GM19397 (cell line): ENCODE results near the gene PRKG1.

Source experiments
- ATAC-seq: cut with Tn5 transposase; IDR thresholded peaks from one replicate; pipeline ENCODE4 v1.9.1; 2021; ENCODE audit warnings: mild to moderate bottlenecking, moderate library complexity; ENCODE audit not compliant: unreplicated experiment

Gene PRKG1

GRCh38 chr10:51896849-51897248 lies 822.6 kb downstream of the PRKG1 start:
- no peak for ATAC-seq

- ATAC-seq: no peak
Observed at GRCh38 chr10:51897560-51897959, 823.3 kb downstream of the PRKG1 start.

- ATAC-seq: no peak
Observed at GRCh38 chr10:51900180-51900579, 825.9 kb downstream of the PRKG1 start.

DNA sequence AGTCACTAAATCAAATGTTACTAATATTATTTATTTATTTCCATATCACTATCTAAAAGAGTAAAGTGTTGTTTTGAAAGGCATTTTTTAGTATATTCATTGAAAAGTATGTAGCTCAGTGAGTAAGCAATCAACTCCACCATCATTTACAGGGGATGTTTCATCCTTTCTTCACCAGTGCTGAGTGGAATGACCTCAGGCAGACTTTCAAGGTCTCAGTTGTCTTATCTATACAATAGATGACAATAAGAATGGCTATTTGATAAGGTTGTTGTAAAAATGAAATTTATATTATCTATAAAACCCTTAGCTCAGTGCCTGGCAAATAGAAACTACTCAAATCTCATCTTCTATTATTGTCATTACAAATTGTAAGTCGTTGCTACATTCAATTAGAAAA lies 829.4 kb downstream of the PRKG1 start:
- no peak for ATAC-seq

GRCh38 chr10:51905032-51905431 lies 830.7 kb downstream of the PRKG1 start:
- no peak for ATAC-seq

- ATAC-seq: no peak
Observed at GRCh38 chr10:51907361-51907760, 833.1 kb downstream of the PRKG1 start.

DNA sequence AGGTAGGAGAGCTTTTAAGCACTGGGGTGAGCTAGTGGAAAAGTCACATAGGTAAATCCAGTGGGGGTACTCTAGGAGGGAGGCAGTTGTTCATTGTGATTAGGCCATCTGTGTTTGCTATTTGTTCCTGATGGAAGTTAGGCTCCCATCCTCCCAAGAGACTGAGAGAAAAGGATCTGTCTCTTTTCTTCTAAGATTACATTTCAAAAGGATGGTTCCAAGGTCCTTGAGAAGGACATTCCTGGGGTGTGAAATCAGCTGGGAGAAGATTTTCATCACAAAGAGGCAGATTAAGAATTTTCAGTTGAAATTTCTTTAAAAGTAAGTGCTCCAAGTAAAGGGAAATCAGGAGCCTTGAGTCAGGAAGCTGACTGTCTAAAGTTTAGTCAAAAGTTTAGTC lies 835.9 kb downstream of the PRKG1 start:
- ATAC-seq: no peak

DNA sequence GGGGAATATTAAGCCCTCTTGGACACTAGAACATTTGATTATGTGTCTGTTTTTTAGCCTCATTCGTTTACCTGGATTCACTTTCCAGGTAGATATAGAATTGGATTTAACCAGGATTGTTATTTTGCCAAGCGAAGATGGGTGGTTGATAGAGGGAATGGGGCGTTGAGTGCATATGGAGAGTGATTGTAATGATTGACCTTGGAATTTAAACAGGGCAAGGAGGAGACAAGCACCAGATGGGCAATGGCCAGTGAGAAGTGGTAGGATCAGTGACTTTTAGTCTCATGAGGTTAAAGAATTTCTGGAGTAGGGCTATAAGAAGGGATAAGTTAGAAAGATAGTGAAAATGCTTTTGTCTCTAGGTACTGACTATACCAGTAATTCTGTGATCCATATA lies 836.3 kb downstream of the PRKG1 start:
- no peak for ATAC-seq

GRCh38 chr10:51911723-51912122 lies 837.4 kb downstream of the PRKG1 start:
- ATAC-seq: no peak

DNA sequence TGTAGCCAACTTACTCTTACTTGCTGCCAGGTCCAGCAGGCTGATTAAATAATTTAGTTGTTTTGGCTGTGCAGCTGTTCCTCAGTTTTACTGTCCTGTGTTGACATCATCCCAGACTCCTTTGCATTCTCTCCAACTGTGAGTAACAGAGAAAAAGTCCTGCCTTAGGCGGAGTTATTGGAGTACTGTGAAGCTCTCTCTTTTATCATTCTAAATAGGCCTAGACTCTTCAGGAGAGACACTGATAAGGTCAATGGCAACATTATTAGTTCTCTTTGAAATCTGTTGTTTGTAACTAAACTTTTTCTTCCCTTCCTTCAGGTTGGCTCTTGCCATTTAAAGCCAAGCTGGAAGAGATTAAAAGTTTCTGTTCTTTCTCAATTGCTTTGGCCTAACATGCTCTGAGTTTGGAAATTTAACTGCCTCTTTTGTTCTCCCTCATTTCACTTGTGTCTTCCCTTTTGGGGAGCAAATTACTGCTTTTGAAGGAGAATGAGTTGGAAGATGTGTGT lies 840.8 kb downstream of the PRKG1 start:
- no peak for ATAC-seq

- ATAC-seq: no peak
Observed at GRCh38 chr10:51918440-51918839, 844.2 kb downstream of the PRKG1 start.

- ATAC-seq: no peak
Observed at GRCh38 chr10:51918884-51919325, 844.6 kb downstream of the PRKG1 start.

- no peak for ATAC-seq
Observed at GRCh38 chr10:51920672-51921071, 846.4 kb downstream of the PRKG1 start.

DNA sequence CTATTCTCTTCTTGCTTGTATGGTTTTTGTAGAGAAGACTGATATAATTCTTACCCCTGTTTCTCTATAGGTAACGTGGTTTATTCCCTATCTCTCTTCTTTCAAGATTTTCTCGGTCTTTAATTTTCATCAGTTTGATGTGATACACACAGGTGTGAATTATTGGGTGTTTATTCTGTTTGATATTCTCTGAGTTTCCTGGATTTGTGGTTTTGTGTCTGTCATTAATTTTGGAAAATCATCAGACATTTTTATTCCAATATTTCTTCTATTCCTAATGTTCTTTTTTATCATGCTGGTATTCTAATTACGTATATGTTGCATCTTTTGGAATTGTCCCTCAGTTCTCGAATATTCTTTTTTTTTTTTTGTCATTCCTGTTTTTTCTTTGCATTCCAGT lies 850.1 kb downstream of the PRKG1 start:
- no peak for ATAC-seq

DNA sequence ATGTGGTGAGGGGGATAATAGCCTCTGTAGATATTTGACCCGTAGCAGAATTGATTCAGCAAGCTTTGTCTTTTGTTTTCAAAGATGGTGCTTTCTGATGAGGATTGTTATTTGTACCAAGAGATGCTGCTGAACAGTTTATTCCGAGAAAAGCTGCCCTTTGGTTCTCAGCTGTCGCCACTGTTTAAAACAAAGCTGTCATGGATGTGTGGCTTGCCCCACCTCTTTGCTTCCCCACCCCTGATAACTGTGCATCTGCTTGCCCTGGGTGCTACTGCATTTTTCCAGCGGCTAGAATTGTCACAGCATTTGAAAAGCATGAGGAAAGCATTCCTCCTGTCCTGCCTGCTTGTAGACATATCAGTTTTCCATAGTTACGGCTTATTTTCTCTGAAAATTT lies 852.0 kb downstream of the PRKG1 start:
- no peak for ATAC-seq

GRCh38 chr10:51928162-51928561 lies 853.9 kb downstream of the PRKG1 start:
- no peak for ATAC-seq

GRCh38 chr10:51932530-51932929 lies 858.2 kb downstream of the PRKG1 start:
- ATAC-seq: no peak

GRCh38 chr10:51934373-51934772 lies 860.1 kb downstream of the PRKG1 start:
- ATAC-seq: no peak

DNA sequence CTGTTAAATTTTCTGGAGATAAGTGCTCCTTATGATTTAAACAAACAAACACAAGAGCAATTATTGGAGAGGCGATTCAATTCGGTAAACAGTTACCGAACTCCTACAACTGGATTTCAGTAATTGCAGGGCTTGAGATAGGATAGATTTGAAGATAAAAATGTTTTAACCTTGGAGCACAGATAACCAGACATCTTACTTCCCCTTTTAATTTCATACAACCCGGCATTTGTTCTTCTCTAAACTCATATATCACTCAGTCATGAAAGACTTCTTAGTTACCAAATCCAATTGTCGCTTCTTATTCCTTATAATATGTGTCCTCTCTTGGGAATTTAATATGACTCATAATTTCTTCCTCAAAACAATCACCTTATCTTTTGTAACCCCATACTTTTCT lies 861.1 kb downstream of the PRKG1 start:
- ATAC-seq: no peak

DNA sequence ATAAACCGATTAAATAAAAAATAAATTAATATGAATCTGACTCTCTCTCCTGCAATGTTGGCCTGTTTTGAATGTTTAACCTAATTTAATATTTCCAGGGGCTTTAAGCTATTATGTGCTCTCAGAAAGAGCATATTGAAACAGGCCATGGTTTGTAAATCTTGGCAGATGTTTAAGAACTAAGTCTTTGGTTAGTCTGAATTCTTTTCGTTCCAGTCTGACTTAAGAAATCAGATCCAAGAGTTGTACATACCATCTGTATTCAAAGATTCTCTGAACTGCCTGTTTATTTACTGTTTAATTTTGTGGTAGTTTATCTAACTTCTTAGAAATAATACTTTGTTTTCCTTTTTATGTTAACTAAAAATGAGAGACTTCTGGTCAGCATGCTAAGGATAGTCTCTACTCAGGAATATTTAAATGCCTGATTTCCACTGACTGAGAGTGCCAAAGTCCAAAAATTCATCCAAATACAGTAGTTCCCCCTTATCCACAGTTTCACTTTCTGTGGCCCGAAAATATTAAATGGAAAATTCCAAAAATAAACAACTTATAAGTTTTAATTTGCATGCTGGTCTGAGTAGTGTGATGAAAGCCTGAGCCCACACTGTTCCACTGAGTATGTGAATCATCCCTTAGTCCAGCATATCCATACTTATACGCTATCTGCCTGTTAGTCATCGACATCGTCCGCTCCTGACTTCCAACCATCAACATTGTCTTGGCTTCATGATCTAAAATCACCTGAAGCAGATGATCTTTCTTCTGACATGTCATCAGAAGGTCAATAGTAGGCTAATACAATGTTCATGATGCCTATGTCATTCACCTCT lies 863.2 kb downstream of the PRKG1 start:
- ATAC-seq: no peak

GRCh38 chr10:51950371-51950995 lies 876.2 kb downstream of the PRKG1 start:
- no peak for ATAC-seq

DNA sequence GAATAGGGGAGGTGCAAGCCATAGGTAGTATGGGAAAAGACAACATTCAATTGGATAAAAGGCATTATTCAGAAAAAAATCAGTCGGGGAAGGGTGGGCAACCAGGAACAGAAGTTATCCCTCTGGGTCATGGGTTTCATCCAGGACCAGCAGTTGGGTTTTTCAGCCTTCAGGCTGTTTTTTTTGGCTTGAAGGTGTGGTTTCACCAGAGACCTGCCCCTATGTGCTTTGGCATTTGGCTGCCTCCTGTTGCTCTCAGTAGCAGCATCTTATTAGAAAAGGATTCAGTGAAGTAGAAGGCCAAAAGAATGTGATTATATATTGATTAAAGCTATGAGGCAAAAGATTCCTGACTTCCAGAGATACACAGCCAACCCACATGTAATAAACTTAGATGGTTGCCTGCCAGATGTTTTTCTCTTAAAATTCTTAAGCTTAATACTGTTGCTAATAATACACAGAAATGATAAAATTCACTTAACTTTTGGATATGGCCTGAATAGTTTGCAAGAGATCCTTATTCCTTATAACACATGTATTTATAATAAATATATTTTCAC lies 876.8 kb downstream of the PRKG1 start:
- no peak for ATAC-seq
